Stimulated activated naive CD8-positive, alpha-beta T cell treated with anti-CD3 and anti-CD28 coated beads, Interleukin-15, Interleukin-2, amounts not matched to agents 100 U/mL and 50 U/mL, for 24 hours (primary cell): ENCODE data around the gene ITGB2.
"Not testable (repeated sequence)": the region's sequence is repeated elsewhere in the genome, so short reads cannot be mapped to it uniquely, and the experiment has no call there.

Source experiments
- ATAC-seq: fragments of 150-1000 bp; cut with Tn5 transposase; one replicate; pipeline ENCODE4 v1.10.0; 2021
- DNase-seq: peaks from one replicate; pipeline ENCODE4 v3.0.0; 2021

The ITGB2 gene

DNA sequence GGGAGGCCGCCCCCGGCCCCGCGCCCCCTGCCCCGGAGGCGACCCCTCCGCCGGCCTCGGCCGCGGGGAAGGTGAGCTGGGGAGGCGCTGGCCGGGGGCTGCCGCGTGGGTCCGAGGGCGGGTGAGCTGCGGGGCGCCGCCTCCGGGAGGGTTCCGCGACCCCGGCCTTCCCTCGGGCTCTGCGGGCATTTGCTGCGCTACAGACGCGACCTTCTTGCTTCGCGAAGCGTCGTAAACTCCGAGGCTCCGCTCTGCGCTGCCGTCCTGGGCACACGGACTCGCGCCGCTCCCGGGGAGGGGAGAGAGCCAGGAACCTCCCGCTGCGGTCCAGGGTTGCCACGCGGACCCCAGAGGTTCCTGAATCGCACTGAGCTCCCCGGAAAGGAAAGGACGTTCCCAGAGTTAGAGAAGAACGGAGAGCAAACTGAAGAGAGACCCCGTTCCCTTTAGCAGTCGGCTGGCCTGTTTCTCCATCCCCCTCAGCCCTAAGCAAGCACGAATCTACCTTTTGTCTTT is 19.5 kb upstream of the ITGB2 start:
- DNase-seq (no peak), ATAC-seq (peak; percentile 9)

DNA sequence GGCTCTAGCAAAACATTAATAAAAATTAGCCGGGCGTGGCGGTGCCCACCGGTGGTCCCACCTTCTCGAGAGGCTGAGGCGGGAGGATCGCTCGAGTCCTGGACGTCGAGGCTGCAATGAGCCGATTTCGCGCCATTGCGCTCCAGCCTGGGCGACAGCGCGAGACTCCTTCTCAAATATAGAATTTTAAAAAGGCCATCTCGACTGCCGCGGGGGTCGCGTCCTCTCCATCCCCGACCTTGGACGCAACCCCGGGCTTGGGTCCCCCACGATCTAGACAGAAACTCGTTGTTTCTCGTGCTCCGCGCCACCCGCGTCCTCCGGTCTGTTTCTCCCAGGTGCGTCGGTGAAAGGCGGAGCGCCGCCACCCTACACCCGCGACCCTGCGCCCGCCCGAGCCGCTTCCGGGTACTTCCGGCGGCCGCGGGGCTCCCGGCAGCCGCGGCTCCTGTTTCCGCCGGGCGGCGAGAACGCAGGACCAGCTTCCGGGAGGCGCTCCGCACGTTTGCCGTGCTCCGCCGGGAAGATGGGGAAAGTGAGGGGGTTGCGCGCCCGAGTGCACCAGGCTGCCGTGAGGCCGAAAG is 18.9 kb upstream of the ITGB2 start, which contains the start of gene SLX9:
Gene SLX9, plus strand, starts transcription at position 498 of the 584 bp plus-strand sequence. Its CDS starts 29 bp downstream, at position 527.
- peak; percentile 97 for ATAC-seq
- DNase-seq, result peak; percentile 89

DNA sequence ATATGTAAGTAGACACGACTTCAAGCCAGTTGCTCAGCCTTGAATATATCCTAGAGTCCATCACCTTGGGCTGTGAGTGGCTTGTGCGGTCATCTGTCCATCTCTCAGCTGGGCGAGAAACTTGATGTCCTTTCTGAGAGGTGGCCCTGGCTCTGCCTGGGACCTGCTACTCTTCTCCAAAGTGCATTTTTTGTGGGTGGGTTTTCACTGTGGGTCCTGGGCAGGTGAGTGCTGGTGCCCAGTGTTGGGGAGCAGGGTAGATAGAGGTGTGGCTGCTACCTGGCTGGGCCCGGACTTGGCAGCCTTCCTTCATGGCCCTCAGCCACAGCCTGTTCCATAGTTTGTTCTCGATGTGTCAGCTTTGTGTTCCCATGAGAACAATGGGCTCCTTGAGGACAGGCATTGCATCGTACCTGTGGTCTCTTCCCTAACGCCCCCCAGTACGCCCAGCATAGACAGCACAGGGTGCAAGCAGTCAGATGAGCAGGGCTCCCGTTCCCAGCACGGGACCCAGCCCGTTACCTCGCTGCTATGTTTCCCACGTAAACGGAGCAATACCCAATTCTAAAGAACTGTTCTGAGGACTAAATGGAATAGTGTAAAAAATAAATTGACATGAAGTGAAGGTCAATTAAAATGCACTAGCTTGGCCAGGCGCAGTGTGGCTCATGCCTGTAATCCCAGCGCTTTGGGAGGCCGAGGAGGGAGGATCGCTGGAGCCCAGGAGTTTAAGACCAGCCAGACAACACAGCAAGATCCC is 18.3 kb upstream of the ITGB2 start:
- DNase-seq, result no peak
- ATAC-seq, result no peak

- ATAC-seq, result no peak
- no peak for DNase-seq
Observed at GRCh38 chr21:44935533-44935927, 14.8 kb upstream of the ITGB2 start.

DNA sequence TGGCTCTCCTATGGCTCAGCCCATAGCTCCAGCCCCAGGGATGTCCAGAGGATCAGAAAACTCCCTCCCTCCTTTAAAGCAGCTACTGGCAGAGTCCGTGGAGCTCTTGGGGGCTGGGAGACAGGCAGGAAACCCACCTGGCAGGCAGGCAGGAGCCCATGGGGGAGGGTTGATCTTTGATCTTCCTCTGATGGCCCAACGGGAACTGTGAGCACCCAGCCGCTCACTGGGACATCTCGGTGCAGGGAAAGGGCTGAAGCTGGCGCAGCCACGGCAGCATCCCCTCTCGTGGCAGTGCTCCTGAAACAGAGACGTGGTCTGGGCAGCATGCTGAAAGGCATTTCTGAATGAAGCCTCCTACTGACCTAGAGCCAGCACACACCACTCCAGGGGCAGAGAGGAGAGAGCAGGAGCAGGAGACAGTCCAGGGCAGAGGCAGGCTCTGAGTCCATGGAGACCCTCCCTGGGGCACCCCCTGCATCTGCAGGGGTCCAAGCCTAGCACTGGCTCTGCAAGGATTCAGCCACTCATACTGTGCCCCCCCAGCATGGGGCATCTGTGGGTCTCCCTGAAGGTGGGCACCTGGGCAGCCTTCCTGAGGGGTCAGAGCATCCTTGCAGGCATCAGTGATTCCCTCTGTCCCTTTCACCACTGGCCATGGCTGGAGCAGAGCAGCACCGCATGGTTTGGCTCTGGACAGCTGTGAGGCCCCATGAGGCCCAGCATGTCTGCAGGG is 14.3 kb upstream of the ITGB2 start:
- ATAC-seq, result no peak
- DNase-seq, result no peak

DNA sequence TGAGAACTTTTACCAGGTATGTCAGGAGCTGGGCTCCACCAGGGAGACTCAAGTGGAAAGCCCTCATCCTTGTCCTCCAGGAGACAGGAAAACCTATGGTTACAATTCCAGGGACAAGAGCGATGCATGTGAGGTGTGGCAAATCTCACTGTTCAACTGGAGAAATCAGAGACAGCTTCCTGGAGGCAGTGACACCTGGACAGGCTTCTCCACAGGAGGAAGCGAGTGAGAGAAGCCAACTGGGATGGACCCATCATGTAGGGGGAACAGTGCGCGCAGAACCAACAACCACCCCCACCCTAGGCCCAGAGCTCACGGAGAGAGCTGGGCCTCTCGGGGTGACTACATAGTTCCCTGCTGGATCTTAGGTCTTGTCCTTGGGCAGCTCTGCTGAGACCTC is 13.6 kb upstream of the ITGB2 start:
- ATAC-seq (no peak), DNase-seq (no peak)

DNA sequence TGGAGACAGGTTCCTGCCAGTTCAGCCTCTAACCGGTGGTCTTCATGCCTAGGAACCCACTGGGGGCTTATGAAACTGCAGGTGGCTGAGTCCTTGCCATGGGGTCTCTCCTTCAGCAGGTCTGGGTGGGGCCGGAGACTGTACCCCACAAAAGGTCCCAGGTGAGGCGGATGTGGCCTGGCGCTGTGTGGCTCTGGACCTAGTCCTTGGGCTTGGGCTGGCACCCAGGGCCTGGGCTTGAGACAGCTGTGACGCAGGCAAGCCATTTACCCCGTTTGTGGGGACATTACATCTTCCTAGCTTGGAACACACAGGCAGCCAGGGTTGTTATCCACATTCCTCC is 13.2 kb upstream of the ITGB2 start:
- ATAC-seq (no peak), DNase-seq (no peak)

DNA sequence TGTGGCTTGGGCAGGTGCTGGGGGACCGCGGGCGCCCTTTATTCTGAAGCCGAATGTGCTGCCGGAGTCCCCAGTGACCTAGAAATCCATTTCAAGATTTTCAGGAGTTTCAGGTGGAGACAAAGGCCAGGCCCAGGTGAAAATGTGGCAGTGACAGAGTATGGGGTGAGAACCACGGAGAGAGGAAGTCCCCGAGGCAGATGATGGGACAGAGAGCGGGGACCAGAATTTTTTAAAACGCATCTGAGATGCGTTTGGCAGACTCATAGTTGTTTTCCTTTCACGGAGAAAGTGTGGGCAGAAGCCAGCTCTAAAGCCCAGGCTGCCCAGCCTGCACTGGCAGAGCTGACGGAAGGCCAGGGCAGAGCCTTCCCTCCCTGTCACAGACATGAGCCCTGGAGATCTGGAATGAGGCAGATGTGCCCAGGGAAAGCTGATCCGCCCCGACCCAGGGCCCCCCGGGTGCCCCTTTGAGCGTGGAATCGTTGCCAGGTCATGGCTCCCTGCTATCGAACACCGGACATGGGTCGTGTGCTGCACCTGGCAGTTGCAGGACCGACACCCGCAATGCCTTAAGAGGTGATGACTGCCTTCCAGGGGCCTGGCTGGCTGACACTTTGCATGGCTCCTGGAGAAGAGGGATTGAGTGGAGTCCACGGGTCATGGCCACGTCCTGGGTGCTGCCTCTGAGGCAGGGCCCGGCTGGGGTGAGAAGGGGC is 12.7 kb upstream of the ITGB2 start:
- ATAC-seq, result no peak
- no peak for DNase-seq

- peak; percentile 84 for DNase-seq
- peak; percentile 47 for ATAC-seq
Observed at GRCh38 chr21:44932408-44933181, 11.9 kb upstream of the ITGB2 start.

DNA sequence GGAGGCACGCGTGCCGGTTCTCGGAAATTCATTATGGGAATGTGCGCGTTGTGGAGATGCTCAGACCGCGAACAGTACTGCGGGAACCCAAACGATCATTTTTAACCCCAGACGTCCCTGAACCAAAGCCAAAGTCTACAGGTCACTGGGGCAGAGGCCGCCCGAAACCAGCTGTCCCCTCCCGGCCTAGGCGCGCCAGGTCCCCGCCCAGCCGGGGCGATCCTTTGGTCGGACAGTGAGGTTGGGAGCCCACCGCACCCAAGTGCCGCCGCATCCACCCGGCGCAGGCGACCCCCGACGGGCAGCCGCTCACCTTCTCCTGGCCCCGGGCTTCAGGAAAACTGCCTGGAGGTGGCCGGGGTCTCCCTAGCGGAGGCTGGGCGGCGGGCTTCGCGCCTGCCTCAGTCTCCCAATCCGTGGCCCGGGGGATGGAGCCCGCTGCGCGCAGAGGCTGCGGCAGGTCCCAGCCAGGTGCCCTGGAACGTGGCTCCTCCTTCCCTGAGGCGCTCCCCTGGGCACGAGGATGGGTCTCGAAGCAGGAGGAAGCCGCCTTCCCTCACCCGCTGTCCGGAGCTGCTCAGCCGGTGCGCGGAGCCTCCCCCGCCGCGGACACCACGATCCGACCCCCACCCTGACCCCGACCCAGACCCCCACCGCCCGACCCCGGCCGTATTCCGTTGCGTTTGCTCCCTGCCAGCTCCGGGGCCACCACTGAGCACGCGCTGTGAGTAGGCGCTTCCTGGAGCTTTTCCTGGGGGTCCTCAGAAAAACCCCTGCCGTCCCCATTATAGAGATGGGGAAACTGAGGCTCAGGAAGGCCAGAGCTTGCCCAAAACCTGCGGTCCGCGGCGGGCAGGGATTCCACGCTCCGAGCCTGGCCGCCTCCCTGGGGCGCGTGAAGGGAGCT is 11.1 kb upstream of the ITGB2 start:
- ATAC-seq (no peak), DNase-seq (peak; percentile 42)

DNA sequence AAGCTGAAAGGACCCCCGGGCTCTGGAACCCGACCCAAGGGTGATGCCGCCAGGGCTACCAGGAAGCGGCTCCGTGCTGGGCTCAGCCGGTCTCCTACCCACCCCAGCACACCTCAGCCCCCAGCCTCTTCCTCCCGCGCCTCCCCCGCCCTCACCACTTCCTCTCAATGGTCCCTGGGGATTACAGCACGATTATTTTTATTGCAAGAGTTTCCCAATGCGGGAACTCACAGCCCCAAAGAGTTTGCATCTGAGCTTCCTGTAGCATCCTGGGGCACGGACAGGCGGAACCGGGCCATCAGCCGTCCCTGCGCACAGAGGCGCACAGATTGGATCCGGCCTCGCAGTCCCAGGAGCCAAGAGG is 10.4 kb upstream of the ITGB2 start:
- peak; percentile 5 for ATAC-seq

DNA sequence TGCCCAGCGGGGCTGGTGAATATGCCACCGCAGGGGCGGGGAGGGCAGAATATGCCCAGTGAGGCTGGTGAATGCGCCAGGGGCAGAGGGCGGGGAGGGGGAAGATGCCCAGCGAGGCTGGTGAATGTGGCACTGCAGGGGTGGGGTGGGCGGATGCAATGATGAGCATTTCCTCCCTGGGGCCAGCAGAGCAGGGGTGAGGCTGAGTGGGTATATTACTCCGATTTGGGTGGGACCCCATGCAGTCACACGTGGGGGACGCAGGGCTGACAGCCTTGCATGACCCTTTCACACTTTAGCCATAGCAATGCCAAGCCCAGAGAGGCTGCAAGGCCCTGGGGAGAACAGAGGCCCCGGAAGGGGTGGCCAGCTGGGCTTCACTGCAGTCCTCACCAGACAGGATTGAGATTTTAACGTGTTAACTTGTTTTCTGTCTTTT is 9.9 kb upstream of the ITGB2 start:
- no peak for ATAC-seq
- DNase-seq, result peak; percentile 76

More for the DNA sequence above, 10.4 kb upstream of the ITGB2 start:
- peak; percentile 55 for DNase-seq

DNA sequence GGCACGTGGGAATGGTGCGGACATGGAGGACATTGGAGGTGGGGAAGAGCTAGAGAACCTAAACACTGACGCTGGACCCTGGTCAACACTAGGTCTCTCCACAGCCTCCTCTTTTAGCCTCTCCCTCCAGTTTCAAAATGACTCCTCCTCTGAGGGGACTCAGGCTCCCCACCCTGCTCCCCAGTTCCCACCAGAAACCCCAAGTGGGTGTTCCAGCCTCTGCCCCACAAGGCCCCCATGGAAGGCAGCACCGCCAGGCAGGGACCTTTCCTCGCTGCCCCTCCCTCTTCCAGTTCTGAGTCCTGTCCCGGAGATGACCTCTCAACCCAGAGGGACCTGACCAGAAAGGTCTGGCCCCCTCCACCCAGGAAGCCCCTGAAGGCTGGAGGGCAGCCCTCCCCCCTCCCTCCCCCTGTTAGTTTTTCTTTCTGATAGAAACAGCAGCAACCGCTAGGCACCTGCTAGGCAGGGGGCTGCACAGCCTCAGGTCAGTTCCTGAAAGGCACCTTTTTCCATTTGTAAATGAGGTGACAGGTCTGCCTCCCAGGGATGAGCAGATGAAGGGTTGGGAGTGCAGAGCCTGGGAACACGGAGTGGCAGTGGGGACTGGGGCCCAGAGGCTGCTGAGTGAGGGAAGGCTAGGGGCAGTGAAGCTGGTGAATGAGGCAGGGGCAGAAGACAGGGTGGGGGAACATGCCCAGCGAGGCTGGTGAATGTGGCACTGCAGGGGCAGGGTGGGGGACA is 9.3 kb upstream of the ITGB2 start:
- ATAC-seq (no peak), DNase-seq (no peak)

- ATAC-seq, result no peak
- DNase-seq, result no peak
Observed at GRCh38 chr21:44929242-44929798, 8.6 kb upstream of the ITGB2 start.

DNA sequence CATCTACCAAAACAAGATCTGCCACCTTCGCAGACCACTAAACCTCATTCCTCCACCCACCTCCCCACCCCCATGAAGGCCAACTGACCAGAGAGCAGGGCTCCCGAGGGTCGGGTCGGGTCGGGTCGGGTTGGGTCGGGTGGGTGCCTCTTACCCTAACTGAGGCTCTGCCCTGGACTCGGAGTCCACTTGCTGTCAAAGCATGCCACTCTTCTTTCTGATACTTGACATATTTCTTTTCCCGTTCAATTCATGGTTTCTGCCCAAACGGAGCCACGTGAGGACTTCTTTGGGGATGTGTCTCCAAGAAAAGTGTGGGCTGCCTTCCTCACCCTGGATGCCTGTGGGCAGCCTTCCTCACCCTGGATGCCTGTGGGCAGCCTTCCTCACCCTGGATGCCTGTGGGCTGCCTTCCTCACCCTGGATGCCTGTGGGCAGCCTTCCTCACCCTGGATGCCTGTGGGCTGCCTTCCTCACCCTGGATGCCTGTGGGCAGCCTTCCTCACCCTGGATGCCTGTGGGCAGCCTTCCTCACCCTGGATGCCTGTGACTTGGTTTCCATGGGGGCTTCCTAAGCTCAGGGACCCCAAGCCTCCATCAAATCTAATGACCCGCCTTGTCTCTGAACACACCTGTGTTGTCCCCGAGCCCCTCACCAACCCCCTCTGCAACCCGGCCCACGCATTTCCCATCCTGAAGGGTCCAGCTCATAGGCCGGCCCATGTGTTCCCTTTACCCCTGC is 8.0 kb upstream of the ITGB2 start:
- not testable (repeated sequence) for DNase-seq, ATAC-seq

GRCh38 chr21:44927587-44928461 is 7.1 kb upstream of the ITGB2 start:
- peak; percentile 92 for DNase-seq
- peak; percentile 74 for ATAC-seq

DNA sequence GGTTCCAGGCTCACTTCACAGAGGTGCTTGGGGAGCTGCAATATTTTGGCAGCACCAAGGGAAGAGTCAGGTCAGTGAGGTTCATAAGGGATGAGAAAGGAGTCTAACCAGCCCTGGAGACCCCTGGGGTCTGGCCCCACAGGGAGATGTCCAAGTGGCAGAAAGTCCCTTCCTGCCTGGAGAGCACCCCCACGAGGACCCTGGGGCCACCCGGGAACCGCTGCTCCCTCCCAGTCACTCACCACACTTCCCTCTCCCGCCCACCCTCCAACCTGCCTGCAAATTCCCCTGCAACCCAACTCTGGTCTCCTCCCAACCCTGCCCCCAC is 6.5 kb upstream of the ITGB2 start:
- DNase-seq, result no peak
- peak; percentile 10 for ATAC-seq
